CD4-positive, alpha-beta T cell treated with Interleukin-15 for 1 hour (primary cell): Measurements from ENCODE around the gene BRCC3.
A peak's percentile ranks its signal among the peaks of the same experiment; 100 is the strongest.

Experiments
- DNase-seq: peaks from one replicate; pipeline ENCODE4 v3.0.0-alpha.2; 2020

Gene BRCC3

DNA sequence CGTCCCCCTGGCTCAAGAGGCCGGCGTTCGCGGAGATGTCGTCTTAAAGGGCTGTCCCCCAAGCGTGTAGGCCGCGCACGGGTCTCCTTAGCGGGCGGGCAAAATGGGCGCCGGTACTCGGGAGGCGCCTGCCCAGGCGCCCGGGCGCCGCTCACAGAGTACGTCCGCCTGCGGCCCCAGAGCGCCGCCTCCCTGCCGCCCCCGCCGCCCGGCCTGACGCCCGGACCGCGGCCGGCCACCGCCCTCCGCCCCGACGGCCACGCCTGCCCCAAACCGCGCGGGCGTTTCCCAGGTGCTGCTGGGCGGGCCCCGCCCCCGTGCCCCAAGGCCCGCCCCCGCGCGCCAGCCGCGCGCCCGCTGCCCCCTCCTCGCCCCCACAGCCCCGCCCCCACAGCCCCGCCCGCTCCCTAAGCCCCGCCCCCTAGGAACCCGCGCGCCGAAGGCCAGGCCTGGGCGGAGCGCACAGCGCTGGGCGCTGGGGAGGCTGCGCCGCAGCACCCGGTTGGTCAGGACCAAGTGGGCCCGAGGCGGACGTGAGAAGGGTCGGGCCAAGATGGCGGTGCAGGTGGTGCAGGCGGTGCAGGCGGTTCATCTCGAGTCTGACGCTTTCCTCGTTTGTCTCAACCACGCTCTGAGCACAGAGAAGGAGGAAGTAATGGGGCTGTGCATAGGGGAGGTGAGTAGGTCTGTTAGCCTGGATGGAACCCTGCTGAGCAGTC, at the start of gene BRCC3, which contains the start of the genes CMC4 and MTCP1:
TSS of gene BRCC3 (plus strand) at position 534 of the 719 bp plus-strand sequence. CDS start at position 554, 20 bp downstream.
TSS of gene CMC4 (minus strand) at position 162 of the 719 bp plus-strand sequence. CDS start 7,113 bp downstream, outside the sequence.
TSS of gene MTCP1 (minus strand) at position 162 of the 719 bp plus-strand sequence. CDS start 5,126 bp downstream, outside the sequence.
- DNase-seq, result peak; percentile 82

DNA sequence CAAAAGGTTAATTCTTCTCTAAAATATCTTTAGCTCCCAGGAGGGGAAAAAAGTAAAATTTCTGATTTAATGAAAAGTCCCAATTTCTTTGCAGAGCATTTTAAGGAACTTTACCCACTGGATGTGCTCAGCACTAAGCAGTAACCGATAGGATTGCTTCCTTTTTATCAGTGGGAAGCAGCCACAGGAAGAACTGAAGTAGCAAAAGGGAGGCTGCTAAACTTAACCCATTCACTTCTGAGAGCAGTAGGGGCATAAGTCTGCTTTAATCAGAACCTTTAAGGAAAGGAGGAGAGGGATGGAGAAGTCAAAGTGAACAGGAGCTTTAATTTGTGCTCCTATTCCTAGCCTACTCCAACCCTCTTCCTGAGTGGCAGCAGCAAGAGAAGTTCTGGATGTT, 48.7 kb upstream of the BRCC3 start, which contains the start of gene F8:
TSS of gene F8 (minus strand) at position 139 of the 400 bp plus-strand sequence. CDS start 171 bp downstream, outside the sequence.
- no peak for DNase-seq

DNA sequence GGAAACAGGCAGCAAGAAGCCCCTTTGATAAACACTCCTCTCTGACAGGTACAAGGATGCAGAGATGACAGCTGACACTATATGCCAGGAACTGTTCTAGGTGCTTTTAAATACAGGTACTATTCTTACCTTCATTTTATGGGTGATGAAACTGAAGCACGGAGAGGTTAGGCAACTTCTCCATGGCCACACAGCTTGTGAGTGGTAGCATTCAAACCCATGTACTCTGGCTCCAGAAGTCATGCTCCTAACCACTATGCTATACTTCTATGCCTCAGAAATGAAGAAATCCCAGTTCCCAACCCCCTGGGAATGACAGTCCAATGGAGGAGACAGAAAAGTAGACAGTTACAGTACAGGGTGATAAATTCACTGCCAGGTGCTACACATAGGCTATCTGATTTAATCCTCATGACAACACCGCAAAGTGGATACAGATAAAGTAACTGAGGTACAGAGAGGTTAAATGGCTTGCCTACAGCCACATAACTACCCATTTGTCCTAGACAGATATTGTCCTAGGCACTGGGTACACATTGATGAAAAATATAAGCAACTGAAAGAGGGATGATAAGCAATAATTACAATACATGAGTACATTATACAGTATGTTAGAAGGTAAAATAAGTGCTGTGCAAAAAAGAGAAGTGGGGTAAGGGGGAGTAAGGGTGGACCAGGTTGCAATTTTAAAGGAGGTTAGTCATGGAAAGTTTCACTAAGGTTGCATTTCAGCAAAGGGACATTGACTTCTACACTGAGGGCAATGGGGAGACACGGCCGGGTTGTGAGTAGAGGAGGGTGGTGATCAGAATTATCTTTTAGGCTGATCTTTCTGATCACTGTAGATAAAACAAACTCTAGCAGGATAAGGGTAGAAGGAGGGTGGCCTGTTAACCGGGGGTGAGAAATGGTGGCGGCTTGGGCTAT, 47.1 kb upstream of the BRCC3 start:
- DNase-seq, result no peak

DNA sequence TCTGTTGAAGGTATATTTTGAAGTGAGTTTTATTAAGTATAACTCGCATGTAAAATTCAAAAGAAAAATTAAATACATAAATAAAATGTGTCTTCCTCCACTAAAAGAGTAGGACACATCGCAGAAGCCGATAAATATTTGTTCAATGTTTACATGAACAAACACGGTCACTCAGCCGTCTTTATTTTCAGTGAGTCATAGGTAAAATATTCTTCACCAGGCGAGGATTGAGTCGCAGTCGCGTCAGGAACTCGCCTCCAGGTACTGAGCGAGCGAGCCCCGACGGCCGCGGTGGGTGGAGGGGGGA, 44.9 kb upstream of the BRCC3 start:
- no peak for DNase-seq

DNA sequence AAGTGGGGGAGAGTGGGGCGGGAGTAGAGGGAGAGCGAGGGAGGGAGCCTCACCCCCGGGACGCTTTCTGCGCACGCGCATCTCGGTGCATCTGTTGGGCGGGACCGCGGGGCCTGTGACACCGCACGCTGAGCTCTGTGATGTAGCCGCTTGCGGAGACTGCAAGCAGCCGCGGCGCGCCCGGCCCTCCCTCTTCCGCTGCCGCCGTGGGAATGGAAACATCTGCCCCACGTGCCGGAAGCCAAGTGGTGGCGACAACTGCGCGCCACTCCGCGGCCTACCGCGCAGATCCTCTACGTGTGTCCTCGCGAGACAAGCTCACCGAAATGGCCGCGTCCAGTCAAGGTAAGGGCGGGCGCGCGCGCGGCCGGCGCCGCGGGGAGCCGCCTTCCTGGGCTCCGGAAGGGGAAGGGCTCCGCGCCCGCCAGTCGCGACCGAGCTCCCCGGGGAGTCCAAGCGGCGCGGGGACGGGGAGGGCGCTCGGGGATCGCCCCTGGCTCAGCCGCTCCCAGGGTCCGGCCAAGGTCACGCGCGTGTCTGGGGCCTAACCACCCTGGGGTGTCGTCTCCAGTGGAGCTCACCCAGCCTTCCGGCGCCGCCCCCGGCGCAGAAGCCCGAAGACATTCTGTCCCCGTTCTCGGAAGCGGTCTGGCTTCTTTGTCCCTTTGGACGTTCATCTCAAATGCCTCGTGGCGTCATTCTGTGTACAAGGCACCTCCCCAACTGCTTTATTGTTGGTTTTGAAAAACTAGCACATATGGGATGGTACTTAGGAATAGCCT, 44.4 kb upstream of the BRCC3 start, which contains the start of gene FUNDC2:
TSS of gene FUNDC2 (plus strand) at position 118 of the 782 bp plus-strand sequence. CDS start at position 213, 95 bp downstream.
- DNase-seq, result peak; percentile 98

DNA sequence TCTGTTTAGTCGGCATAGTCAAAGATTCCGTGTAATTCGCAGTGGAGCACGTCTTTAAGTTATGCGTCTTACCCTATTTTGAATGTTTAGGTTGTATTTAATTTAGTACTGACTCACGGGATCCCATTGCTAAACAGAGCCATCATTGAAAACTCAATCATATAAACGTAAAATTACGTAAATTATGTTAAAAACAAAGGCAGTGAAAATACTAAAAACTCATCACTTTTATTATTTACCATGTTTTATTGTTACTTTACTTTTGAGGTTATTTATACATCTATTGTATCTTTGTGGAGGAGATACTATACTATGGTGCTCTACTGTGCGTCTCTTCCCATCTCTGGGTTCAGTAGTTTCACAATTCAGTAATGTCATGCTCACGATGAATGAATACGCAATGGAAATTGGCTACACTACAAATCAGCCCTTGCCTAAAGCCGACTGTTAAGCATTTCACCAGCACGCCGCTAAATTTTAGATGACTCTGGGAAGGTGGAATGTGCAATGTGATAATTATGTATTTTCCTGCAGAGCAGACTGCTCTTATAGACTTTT, 43.7 kb upstream of the BRCC3 start:
- DNase-seq, result no peak

DNA sequence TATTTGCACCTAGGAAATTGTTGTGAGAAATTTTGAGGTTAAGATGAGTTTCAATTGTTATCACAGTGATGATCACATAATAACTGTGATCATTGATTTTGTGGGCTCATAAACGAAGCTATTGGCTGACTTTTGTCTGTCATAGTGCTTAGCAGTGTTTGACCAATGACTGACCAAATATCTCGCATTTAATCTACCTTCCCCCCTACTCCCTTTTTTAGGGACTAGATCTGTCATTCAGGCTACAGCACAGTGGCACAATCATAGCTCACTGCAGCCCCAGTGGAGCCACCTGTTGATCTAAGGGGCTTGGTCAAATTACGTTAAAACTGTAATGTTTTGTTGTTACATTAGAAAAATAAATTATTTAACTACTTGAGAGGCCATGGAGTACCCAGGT, 43.2 kb upstream of the BRCC3 start:
- DNase-seq, result no peak

DNA sequence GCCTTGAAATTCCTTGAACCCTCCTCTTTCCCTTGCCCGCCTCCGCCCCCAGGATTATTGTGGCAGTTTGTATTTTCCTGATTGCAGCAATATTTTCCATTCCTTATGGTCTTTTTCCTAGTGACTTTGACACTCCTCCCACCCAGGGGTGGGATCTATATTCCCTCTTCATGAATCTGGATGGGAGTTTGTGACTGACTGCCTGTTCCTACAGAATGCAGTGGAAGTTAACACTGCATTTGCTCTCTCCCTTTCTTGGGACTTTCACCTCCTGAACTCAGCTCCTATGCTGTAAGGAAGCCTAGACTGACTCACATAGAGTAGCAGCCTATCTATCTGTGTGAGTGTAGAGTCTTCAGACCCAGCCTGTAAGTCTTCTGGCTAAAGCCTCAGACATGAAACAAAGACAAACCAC, 42.4 kb upstream of the BRCC3 start:
- DNase-seq, result no peak

DNA sequence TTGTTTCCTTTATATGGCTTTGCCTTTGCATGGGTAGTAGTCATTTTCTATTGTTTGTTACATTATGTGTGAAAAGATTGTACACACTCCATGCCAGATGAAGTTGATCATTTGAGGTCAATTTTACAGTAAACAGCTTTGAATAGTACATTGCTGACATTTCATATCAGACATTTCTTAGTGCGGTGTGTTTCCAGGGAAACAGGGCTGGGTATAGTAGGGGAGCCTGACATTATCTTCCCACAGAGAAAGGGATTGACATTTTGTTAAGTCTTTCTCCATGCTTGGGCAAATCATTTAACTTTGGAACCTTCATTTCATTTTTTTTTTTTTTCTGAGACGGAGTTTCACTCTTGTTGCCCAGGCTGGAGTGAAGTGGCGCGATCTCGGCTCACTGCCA, 39.7 kb upstream of the BRCC3 start:
- DNase-seq, result no peak

DNA sequence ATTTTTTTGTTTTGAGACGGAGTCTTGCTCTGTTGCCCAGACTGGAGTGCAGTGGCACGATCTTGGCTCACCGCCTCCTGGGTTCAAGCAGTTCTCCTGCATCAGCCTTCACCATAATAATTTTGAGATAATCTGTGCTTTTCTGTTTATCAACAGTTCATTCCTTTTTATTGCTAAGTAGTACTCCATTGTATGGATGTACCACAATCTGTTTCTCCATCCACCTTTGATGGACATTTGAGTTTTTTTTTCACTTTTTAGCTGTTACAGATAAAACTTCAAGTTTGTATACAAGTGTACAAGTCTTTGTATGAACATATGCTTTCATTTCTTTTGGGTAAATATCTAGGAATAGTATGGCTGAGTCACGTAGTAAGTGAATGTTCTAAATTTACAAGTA, 35.6 kb upstream of the BRCC3 start:
- no peak for DNase-seq

DNA sequence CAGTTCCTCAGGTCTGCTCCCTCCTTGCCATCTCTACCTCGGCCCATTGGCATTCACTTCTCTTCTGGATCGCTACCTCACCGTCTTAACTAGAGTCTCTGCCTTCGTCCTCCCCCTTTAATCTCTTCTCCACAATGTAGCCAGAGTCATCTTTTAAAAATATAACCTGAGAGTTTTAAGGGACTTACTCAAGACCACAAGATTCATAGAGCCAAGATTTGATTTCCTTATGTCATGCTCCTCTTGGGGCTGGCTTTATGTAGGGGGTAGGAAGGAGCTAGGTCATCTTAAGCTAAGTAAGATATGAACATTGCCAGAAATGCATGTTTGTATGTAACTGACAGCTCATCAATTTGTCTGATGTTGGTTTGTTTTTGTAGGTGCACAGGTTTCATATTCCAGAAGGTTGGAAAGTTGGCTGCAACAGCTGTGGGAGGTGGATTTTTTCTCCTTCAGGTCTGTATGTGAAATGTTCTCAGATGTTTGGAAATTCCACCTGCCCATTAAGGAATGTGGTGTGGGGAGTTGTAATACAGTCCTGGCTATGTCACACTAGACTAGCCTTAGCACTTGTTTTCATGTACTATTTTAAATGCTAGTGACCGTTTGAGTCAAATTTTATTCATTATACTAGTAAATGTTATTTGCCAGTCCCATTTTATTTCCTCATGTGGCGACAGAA, 25.0 kb upstream of the BRCC3 start:
- DNase-seq, result no peak

DNA sequence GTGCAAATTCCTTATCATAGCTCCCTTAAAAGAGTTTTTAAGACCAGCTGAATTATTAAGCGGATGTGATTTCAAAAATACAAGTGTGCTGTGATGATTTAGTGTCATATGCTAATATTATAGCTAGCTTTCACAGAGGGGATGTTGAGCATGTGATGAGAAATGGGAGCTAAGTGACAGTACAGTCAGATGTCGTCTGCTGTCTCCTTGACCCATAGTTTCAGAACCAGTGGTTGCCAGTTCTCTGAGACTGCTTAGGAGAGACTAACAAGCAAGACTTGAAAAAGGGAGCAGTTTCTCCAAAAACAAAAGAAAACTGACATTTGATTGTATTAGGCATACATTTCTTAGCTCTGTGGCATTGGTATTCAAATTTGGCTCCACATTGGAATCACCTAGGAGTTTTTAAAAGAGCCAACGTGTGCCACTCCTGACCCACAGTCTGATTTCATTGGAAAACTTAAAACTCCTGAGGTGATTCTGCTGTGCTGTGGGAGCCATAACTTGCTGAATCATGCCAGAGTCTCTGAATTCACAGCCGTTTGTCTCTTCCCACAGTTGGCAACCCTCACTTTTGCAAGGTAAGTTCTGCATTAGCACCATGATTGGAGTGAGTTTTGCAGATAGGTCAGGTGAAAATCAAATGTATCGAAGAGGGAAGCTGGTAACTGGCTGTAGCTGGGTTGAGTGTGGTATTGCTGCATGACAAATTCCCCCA, 24.3 kb upstream of the BRCC3 start:
- DNase-seq, result no peak

DNA sequence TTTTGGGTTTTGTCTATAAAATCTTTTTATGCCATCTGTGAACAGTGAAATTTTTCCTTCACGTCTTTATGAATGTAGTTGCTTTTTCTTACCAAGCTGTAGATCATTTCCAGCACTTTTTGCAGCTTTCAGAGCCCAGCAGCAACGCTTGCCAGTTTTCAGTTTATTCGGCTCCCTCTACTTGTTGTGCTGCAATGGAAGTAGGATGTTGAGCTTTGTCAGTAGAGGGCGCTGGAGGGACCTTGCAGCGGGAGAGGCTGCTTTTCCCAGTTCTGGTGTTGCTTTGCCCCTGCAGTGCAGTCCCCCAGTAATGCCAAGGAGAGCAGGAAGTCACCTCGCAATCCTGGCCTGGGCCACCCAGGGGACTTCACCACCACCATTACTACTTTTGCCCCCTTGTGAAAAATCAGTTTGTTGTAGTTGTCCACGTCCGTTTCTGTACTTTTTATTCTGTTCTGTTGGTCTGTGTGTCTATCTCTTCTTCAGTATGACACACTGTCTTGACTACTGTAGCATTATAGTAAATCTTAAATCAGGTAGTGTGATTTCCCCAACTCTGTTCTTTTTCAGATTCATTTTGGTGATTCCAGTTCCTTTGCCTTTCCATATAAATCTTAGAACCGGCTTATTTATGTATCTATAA, 22.2 kb upstream of the BRCC3 start:
- DNase-seq, result peak; percentile 36

DNA sequence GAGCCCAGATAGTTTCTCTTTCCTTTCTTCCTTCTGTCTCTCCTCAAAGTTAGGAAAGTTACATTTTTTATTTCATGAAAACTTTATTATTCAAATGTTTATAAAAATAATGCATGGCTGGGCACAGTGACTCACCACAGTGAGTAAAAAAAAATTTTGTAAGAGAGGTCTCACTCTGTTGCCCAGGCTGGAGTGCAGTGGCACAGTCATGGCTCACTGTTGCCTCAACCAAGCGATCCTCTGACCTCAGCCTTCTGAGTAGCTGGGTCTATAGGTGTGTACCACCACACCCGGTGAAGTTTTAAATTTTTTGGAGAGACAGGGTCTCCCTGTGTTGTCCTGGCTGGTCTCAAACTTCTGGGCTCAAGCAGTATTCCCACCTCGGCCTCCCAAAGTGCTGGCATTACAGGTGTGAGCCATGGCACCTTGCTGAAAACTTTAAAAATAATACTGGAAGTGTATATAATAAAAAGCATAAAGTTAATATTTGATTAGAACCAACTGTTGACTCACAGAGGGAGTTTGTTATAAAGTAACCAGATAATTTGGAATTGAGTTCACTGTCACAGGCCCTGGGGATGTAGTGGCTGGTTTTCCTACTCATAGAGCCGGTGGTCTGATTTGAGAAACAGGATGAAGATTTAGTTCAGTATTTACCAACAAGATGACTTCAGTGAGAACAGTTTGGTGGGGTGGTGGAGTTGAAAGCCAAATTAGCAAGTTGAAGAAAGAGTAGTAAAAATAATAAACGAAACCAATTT, 18.4 kb upstream of the BRCC3 start:
- DNase-seq, result no peak

DNA sequence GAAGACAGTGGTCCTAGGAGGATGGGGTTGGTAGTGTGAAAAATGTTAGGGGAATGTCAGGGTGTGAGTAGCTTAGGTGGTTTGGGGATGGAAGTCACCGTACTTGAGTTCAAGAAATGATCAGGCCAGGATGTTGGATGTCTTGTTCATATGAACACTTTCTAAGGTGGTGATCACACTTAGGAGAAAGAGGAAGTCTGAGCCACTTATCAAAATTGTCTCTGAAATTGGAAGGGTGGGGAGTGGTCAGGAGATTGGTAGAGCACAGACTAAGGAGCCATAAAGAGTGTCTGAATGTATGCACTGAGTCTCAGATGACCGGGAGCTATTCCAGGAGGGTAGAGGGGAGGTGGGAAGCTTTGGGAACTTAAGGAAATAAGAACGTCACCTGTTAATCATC, 17.7 kb upstream of the BRCC3 start:
- no peak for DNase-seq

DNA sequence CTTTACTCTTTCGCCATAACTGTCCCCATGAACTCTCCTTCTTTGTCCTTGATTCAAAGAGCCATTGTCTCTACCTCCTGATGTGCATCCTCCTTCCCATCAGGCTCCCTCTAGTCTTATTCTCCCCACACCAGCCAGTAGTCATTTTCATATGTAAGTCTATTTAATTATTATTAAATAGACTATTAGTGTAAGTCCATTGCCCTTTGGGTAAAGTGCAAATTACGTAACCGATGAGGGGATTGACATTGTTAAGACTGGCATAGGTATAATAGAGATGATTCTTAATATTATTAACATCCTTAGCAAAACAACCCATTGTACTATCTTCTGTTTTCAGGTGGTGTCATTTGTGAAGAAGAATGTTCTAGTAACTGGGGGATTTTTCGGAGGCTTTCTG, 17.1 kb upstream of the BRCC3 start:
- no peak for DNase-seq

DNA sequence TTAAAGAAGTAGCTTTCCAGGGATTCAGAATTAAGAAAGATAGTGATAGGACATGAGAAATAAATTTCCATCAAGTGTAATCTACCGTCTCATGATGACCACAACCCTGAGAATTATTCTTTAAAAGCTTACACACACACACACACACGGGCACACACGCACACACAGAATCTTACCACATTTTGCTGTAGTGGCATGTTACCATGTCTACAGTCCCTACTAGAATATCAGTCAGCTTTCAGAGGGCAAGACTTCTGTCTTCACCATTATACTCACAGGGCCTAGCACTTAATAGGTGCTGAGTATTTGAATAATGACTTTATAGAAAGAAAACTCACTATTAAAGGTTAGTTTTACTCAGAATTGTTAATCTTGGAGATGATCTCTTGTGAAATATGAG, 15.8 kb upstream of the BRCC3 start:
- no peak for DNase-seq

DNA sequence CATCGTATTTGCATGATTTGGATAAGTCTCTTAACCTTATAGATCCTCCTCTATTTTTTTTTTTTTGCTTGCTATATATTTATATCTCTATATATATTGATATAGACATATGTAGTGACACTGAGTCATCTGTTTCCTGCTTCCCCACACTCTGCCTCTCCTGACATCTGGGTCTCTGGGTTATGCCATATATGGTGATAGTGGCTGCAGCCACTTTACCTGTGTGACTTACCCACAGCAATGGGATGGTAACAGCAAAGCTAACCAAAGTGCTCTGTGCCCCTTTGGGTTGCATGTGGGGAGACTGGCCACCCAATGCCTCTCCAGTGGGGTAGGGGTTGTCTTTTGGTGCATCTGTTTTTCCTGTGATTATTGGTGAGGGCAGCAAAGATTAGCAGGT, 14.8 kb upstream of the BRCC3 start:
- no peak for DNase-seq

DNA sequence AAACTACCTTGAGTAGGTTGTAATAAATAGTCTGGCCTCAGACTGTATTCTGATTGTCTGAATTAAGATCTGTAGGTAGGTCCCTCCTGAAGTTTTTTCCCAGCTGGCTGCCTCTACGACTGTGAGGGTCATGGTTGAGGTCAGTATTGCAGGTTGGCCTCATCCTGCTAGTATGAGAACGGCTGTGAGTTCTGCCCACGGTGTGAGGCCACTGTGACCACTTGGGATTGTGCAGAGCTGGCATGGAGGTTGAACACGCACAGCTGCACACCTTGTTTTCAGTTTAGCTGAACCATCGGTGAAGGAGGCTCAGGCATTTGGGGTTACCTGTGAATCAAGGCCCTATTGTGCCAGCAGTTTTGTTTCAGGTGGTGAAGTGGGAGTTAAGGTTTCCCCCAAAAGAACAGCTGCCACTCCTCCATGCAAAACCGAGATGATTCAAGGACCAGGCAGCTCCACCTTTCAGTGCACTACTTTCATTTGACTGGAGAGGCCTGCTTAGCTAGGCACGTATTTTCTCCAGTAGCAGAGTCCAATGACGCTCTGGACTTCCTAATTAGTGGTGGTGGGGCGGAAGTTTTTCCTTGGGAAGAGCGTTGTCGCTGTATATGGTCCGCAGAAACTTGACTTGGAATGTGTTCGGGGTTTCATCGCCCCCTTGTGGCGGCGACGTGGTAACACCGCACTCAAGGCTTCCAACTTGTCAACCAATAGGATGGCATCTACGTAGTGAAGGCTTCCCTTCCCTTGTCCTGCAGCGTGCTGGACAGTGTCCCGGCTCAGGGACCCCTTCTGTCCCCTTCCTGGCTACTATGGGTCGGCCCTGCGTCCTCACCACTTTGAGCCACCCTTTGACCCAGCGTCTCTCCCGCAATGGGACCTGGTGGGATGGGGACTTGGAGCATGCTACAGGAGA, 14.2 kb upstream of the BRCC3 start:
- peak; percentile 51 for DNase-seq
